H1 (cell line): ENCODE data around the gene MYBPC1. TPM values are rescaled to one million over a fixed set of nuclear protein-coding genes. Genes with fewer than 3 reads are reported as not detected.

ENCODE experiments used
- CHD7 ChIP-seq: fragments of 300-600 bp; sonication (generic); IDR thresholded peaks from 2 replicates; pipeline ENCODE4 v1.7.1; 2012; ENCODE audit warnings: low read length, moderate library complexity, mild to moderate bottlenecking, inconsistent platforms; ENCODE audit not compliant: insufficient replicate concordance
- HDAC2 ChIP-seq, 2 experiments: fragments of 300-600 bp in 1 of 2; sonication (generic) in 1 of 2; IDR thresholded peaks; 2 replicates each; pipeline ENCODE4 v1.6.1; 2011 to 2012; ENCODE audit warnings: low read depth in 2 of 2, low read length in 2 of 2, mild to moderate bottlenecking in 2 of 2, moderate library complexity in 2 of 2, borderline replicate concordance in 1 of 2, inconsistent platforms in 1 of 2
- HDAC6 ChIP-seq: IDR thresholded peaks from one replicate; pipeline ENCODE4 v1.7.1; 2012; ENCODE audit warnings: low read depth, mild to moderate bottlenecking, inconsistent platforms, low read length, moderate library complexity
- POLR2AphosphoS5 ChIP-seq: IDR thresholded peaks from 2 replicates; pipeline ENCODE4 v1.6.1; 2011; ENCODE audit warnings: low read depth, low read length
- RAD21 ChIP-seq, 2 experiments: IDR thresholded peaks in 1 of 2; conservative IDR thresholded peaks in 1 of 2; 2 replicates each; pipeline ENCODE4 v1.6.1; 2011; ENCODE audit warnings: low read depth in 2 of 2, low read length in 2 of 2, improper control_type of control experiment in 1 of 2, inconsistent platforms in 1 of 2, mild to moderate bottlenecking in 1 of 2, moderate library complexity in 1 of 2
- TBP ChIP-seq: IDR thresholded peaks from 2 replicates; pipeline ENCODE4 v1.6.1; 2011; ENCODE audit warnings: low read depth, low read length, improper control_type of control experiment
- TEAD4 ChIP-seq: IDR thresholded peaks from 2 replicates; pipeline ENCODE4 v1.6.1; 2012; ENCODE audit warnings: low read depth, low read length, inconsistent platforms, mixed read lengths
- polyA plus RNA-seq, 7 experiments: library from polyadenylated mRNA; depleted of rRNA in 3 of 7; stranded (reverse) in 5 of 7; unstranded in 2 of 7; fragments of >200 nt in 5 of 7; fragments of 200-250 nt in 2 of 7; gene quantifications; 1 replicate in 5 of 7; 2 replicates in 1 of 7; 4 replicates in 1 of 7; pipeline versions ENCODE4 v1.2.1 to v1.2.3, GENCODE V29; 2011 to 2013; ENCODE audit warnings: missing spikeins in 2 of 7, mixed read lengths in 2 of 7
- total RNA-seq: library from RNA; stranded (reverse); fragmentation: NEBNext Ultra II Directional; extraction: Animal tissue kit (Norgen Biotek cat#: 25700); gene quantifications from 2 replicates; pipeline ENCODE4 v1.2.1, GENCODE V29; 2021

MYBPC1 gene
- total and polyA plus RNA-seq, 2 of the 8 experiments (the other 6 are each of a cell fraction or from before 2014, with no cell fraction given): not detected

- no peak for TF ChIP-seq CHD7
- no peak for TF ChIP-seq TBP
- no peak for TF ChIP-seq HDAC2 (IDR thresholded peaks at IDR 0.05; ENCODE audit: borderline replicate concordance in 1 of 2, low read depth in 2 of 2, low read length in 2 of 2)
- no peak for TF ChIP-seq POLR2AphosphoS5
- TF ChIP-seq RAD21 (IDR thresholded peaks at IDR 0.05 in 1 of 2, conservative IDR thresholded peaks at IDR 0.05 in 1 of 2; ENCODE audit: low read depth in 2 of 2, low read length in 2 of 2): no peak
- no peak for TF ChIP-seq TEAD4
- no peak for TF ChIP-seq HDAC6
These were observed 17.6 kb downstream of the MYBPC1 start (continued) for GRCh38 chr12:101612160-101612916.
